ENCODE results near the gene FER1L5. TPM values are rescaled to one million over a fixed set of nuclear protein-coding genes. Genes with fewer than 3 reads are reported as not detected.
A peak's percentile ranks its signal among the peaks of the same experiment; 100 is the strongest.

FER1L5 gene
- total RNA-seq, 1 experiment from 2014 or later = 0.09 TPM

DNA sequence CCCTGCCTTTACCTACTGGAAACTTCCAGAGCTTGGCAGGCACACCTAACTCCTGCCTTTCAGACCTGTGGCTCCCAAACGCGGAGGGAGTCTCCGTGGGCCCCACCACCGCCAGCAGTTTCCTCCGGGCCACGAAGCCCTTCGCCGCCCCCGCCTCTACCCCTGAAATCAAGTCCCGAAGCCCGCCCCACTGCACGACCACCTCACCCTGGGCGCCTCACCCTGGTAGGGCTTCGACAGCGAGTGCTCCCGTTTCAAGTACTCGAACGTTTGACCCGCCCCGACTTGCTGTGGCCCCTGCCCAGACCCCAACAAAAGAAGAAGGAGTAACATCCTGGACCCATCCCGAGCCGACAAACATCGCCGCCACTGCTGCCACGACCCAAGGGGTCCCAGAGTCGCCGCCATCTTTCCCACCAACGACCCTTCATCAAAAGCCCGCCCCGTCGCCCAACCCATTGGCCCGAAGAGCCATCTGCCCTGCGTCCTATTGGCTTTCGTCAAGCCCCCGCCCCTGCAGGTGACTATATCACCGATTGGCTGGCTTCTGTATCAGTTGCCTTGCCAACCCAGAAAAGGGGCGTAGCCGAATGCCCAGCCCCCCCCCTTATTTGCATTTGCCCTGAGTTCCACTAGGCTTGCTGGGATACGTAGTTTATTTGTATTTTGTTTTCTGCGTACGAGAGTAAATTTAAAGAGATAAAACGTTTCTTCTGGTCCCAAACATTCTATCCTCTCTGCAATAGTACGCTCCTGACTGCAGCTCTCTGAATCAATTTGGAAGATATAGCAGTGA lies 97.3 kb downstream of the FER1L5 start, which contains the start of gene LMAN2L:
LMAN2L (minus strand) TSS at position 432 of the 796 bp plus-strand sequence; CDS start at position 408, 24 bp downstream.
- Histone ChIP-seq H3K9me2 (ENCODE audit: insufficient read depth) (no peaks in the 10 kb centered on the region), H3K36me3 (ENCODE audit: low read depth) (peaks cover 14% of the 10 kb centered on the region), H3F3A (ENCODE audit: insufficient read depth, low read depth) (no peaks in the 10 kb centered on the region; the same call in 1 of the 2 replicates), H3K27me3 (ENCODE audit: insufficient read depth, low read depth) (no peaks in the 10 kb centered on the region), H3K4me3 (peak within 1 kb of the TSS; percentile 77), H4K20me1 (ENCODE audit: insufficient read depth) (no peaks in the 10 kb centered on the region), H3K4me1 (replicated peaks; ENCODE audit: insufficient read depth) (peaks cover 18% of the 10 kb centered on the region), H3K9me3 (ENCODE audit: insufficient read depth, low read depth) (no peaks in the 10 kb centered on the region), H3K79me2 (ENCODE audit: low read depth) (peaks cover 24% of the 10 kb centered on the region), H3K4me2 (peak within 1 kb of the TSS; percentile 89), H2AFZ (peak within 1 kb of the TSS; percentile 86), H3K27ac (no peak within 1 kb of the TSS)
- ChIA-PET CTCF (no interaction called here), POLR2A (ENCODE audit: unreplicated experiment) (interaction anchor here (0.7 kb wide), 1 partner anchor 76 kb away, joined by 3 read pairs; the partner anchor contains the start of gene CNNM3)
- intact Hi-C loops (cut with micrococcal nuclease; ENCODE audit: unreplicated experiment) = loop anchor here (1.0 to 2.0 kb wide), 2 partner anchors 20 to 61 kb away; partner anchors contain the start of gene CNNM4
- DNase-seq = peak; percentile 95 to 98
- TF ChIP-seq EZH2 (IDR thresholded peaks at IDR 0.05; ENCODE audit: low read depth) = no peak
- TF ChIP-seq, protein P1, sequence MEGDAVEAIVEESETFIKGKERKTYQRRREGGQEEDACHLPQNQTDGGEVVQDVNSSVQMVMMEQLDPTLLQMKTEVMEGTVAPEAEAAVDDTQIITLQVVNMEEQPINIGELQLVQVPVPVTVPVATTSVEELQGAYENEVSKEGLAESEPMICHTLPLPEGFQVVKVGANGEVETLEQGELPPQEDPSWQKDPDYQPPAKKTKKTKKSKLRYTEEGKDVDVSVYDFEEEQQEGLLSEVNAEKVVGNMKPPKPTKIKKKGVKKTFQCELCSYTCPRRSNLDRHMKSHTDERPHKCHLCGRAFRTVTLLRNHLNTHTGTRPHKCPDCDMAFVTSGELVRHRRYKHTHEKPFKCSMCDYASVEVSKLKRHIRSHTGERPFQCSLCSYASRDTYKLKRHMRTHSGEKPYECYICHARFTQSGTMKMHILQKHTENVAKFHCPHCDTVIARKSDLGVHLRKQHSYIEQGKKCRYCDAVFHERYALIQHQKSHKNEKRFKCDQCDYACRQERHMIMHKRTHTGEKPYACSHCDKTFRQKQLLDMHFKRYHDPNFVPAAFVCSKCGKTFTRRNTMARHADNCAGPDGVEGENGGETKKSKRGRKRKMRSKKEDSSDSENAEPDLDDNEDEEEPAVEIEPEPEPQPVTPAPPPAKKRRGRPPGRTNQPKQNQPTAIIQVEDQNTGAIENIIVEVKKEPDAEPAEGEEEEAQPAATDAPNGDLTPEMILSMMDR (conservative IDR thresholded peaks at IDR 0.05) = no peak
- BruUV-seq (replicated peaks) = no TSS peak

GRCh38 chr2:96747061-96747617 lies 104.6 kb downstream of the FER1L5 start:
- intact Hi-C loops (cut with micrococcal nuclease; ENCODE audit: unreplicated experiment) = no loop called here
- CTCF ChIA-PET = no interaction called here
- no TSS peak for BruUV-seq (replicated peaks)

GRCh38 chr2:96751800-96752199 lies 109.2 kb downstream of the FER1L5 start:
- H3K9me3 ChIP-seq (ENCODE audit: insufficient read depth, low read depth) = no peaks in the 10 kb centered on the region
- no peaks in the 10 kb centered on the region for H3K36me3 ChIP-seq (ENCODE audit: low read depth)
- ChIA-PET CTCF (no interaction called here), POLR2A (ENCODE audit: unreplicated experiment) (no interaction called here)
- no peaks in the 10 kb centered on the region for H3K79me2 ChIP-seq (ENCODE audit: low read depth)
- no peak overlapping the region for H2AFZ ChIP-seq
- intact Hi-C loops (cut with micrococcal nuclease; ENCODE audit: unreplicated experiment) = no loop called here
- H3K27me3 ChIP-seq (ENCODE audit: insufficient read depth, low read depth) = no peaks in the 10 kb centered on the region
- no peak overlapping the region for H3K4me2 ChIP-seq
- no peak overlapping the region for H3K4me3 ChIP-seq
- peaks cover 32% of the 10 kb centered on the region for H3F3A ChIP-seq (ENCODE audit: insufficient read depth, low read depth)
- TF ChIP-seq, protein P1 (conservative IDR thresholded peaks at IDR 0.05) = no peak
- no peak for TF ChIP-seq EZH2 (IDR thresholded peaks at IDR 0.05; ENCODE audit: low read depth)
- no peak overlapping the region for H3K27ac ChIP-seq
- H3K4me1 ChIP-seq (replicated peaks; ENCODE audit: insufficient read depth) = peaks cover 28% of the 10 kb centered on the region
- no peaks in the 10 kb centered on the region for H4K20me1 ChIP-seq (ENCODE audit: insufficient read depth)
- BruUV-seq (replicated peaks) = no TSS peak
- DNase-seq = peak; percentile 24 to 82
- H3K9me2 ChIP-seq (ENCODE audit: insufficient read depth) = no peaks in the 10 kb centered on the region

More at GRCh38 chr2:96747061-96747617, 104.6 kb downstream of the FER1L5 start:
- POLR2A ChIA-PET (ENCODE audit: unreplicated experiment) = no interaction called here
- DNase-seq = peak in 1 of 2 experiments; percentile 11
- H3K9me3 ChIP-seq (ENCODE audit: insufficient read depth, low read depth) = no peaks in the 10 kb centered on the region
- peaks cover 11% of the 10 kb centered on the region; the same call in 1 of the 2 replicates for H3F3A ChIP-seq (ENCODE audit: insufficient read depth, low read depth)
- no peaks in the 10 kb centered on the region for H3K79me2 ChIP-seq (ENCODE audit: low read depth)
- no peaks in the 10 kb centered on the region for H3K9me2 ChIP-seq (ENCODE audit: insufficient read depth)
- H4K20me1 ChIP-seq (ENCODE audit: insufficient read depth) = no peaks in the 10 kb centered on the region
- H2AFZ ChIP-seq = no peak overlapping the region
- no peak overlapping the region for H3K4me3 ChIP-seq
- H3K4me1 ChIP-seq (replicated peaks; ENCODE audit: insufficient read depth) = peaks cover 16% of the 10 kb centered on the region
- no peaks in the 10 kb centered on the region for H3K36me3 ChIP-seq (ENCODE audit: low read depth)
- no peak for TF ChIP-seq EZH2 (IDR thresholded peaks at IDR 0.05; ENCODE audit: low read depth)
- TF ChIP-seq, protein P1 (conservative IDR thresholded peaks at IDR 0.05) = no peak
- H3K27me3 ChIP-seq (ENCODE audit: insufficient read depth, low read depth) = no peaks in the 10 kb centered on the region
- H3K27ac ChIP-seq = no peak overlapping the region
- H3K4me2 ChIP-seq = no peak overlapping the region

Measured in PC-9 (cell line).